Articular chondrocyte of knee joint (primary cell): Measurements from ENCODE around the gene KRTAP4-8. TPM values are rescaled to one million over a fixed set of nuclear protein-coding genes. Genes with fewer than 3 reads are reported as not detected.

Experiments used
- total RNA-seq: library from RNA; depleted of rRNA; stranded (reverse); fragments of >200 nt; gene quantifications from 2 replicates; pipeline ENCODE4 v1.2.3, GENCODE V29; 2012

The KRTAP4-8 gene
- not detected in 2 replicates for total RNA-seq

GRCh38 chr17:41098042-41098441 is at the start of gene KRTAP4-8:
Gene KRTAP4-8 (minus strand): TSS chr17:41098142. CDS start chr17:41098084, 58 bp downstream.

GRCh38 chr17:41140360-41141131 is 42.6 kb upstream of the KRTAP4-8 start, which contains the start of gene KRTAP4-6:
Gene KRTAP4-6 (minus strand): TSS chr17:41140544. CDS start chr17:41140487, 57 bp downstream.

GRCh38 chr17:41123991-41124371 is 26.0 kb upstream of the KRTAP4-8 start, which contains the start of gene KRTAP4-12:
Gene KRTAP4-12 (minus strand): TSS chr17:41124182. CDS start chr17:41124122, 60 bp downstream.

GRCh38 chr17:41117846-41118386 is 20.0 kb upstream of the KRTAP4-8 start, which contains the start of gene KRTAP4-11:
Gene KRTAP4-11 (minus strand): TSS chr17:41118373. CDS start chr17:41118315, 58 bp downstream.

GRCh38 chr17:41105347-41105746 is 7.4 kb upstream of the KRTAP4-8 start, which contains the start of gene KRTAP4-9:
Gene KRTAP4-9 (plus strand): TSS chr17:41105389. CDS start chr17:41105389, 0 bp downstream.

DNA sequence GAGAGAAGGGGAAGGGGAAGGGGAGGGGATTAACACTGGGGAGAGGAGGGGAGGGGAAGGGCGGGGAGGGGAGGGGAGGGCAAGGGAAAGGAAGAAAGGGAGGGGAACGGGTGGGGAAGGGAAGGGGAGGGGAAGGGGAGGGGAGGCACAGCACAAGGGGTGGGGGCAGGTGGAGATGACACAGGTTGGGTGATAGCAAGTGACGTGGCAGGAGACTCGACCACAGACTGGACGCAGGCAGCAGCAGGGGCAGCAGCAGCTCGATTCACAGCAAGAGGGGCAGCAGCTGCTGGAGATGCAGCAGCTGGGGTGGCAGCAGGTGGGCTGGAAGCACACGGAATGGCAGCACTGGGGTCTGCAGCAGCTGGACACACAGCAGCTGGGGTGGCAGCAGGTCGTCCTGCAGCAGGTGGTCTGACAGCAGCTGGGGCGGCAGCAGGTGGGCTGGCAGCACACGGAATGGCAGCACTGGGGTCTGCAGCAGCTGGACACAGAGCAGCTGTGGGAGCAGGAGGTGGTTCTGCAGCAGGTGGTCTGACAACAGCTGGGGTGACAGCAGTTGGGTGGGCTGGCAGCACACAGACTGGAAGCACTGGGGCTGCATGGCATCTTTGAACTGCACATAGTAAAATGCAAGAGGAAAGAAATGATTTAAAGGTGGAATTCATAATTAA is 3.8 kb upstream of the KRTAP4-8 start, which contains the start of gene KRTAP4-16:
Gene KRTAP4-16 (minus strand): TSS at position 624 of the 674 bp plus-strand sequence. CDS start 0 bp downstream, at position 624.

DNA sequence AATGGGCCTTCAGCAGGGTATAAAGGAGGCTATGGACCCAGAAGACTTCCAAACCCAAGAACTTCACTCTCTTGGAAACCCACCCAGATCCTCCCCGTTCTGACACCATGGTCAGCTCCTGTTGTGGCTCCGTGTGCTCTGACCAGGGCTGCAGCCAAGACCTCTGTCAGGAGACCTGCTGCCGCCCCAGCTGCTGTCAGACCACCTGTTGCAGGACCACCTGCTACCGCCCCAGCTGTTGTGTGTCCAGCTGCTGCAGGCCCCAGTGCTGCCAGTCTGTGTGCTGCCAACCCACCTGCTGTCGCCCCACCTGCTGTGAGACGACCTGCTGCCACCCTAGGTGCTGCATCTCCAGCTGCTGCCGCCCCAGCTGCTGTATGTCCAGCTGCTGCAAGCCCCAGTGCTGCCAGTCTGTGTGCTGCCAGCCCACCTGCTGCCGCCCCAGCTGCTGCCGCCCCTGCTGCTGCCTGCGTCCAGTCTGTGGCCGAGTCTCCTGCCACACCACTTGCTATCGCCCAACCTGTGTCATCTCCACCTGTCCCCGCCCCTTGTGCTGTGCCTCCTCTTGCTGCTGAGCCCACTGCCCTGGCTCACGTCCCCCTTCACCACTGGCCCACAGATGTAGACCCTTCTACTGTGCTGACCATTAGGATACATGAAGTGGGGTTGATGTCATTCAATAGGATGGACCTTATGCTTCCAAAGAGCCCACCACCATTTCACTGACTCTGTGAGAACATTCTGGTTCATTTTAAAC is 13.7 kb downstream of the KRTAP4-8 start, which contains the start of gene KRTAP4-7:
Gene KRTAP4-7 (plus strand): TSS at position 51 of the 757 bp plus-strand sequence. CDS start 57 bp downstream, at position 108.

GRCh38 chr17:41065829-41066624 is 31.9 kb downstream of the KRTAP4-8 start, which contains the start of gene KRTAP2-4:
Gene KRTAP2-4 (minus strand): TSS chr17:41065879. CDS start chr17:41065845, 34 bp downstream.

DNA sequence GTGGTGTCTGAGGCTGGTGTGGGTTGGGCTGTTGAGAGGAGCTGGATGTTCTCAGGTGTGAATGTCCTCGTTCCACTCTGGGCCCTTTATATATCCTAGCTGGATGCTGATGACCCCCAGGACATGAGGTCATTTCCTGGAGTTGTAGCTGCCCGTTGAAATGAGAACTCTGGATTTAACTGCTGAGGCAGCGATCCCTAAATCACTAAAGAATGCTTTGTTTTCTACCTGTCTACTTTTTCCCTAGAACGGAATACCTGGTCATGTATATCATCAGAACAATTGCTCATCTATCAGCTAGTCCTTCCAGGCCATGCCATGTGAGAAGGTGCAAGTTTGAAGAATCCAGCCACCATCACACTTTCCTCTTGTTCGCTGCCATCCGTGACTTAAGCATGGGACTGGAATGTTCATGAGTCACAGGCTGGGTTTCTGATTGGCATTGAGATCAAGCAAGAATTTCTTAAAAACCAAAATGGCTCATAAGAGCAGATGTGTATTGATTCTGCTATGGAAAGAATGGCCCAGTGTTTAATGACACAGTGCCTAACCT is 37.8 kb downstream of the KRTAP4-8 start, which contains the start of gene KRTAP2-3:
Gene KRTAP2-3 (minus strand): TSS at position 63 of the 553 bp plus-strand sequence. CDS start 64 bp downstream, outside the sequence.

GRCh38 chr17:41055130-41055529 is 42.8 kb downstream of the KRTAP4-8 start, which contains the start of gene KRTAP2-2:
Gene KRTAP2-2 (minus strand): TSS chr17:41055230. CDS start chr17:41055211, 19 bp downstream.

Other genes with a start within 250 kb of the KRTAP4-8 start
- not detected in 2 replicates for gene KRT12, start 230.9 kb downstream of the KRTAP4-8 start, total RNA-seq
- gene KRT20, start 212.9 kb downstream of the KRTAP4-8 start, total RNA-seq: not detected in 2 replicates
- gene KRT23, start 160.5 kb downstream of the KRTAP4-8 start, total RNA-seq: 0.39 and 0.43 TPM in 2 replicates
- gene KRT39, start 131.2 kb downstream of the KRTAP4-8 start, total RNA-seq: not detected in 2 replicates
- not detected in 2 replicates for gene KRT40, start 113.8 kb downstream of the KRTAP4-8 start, total RNA-seq
- gene KRTAP3-3, start 104.0 kb downstream of the KRTAP4-8 start, total RNA-seq: not detected in 2 replicates
- not detected in 2 replicates for gene KRTAP3-2, start 98.2 kb downstream of the KRTAP4-8 start, total RNA-seq
- not detected in 2 replicates for gene KRTAP3-1, start 89.0 kb downstream of the KRTAP4-8 start, total RNA-seq
- 1.3 and 11.6 TPM in 2 replicates for gene KRTAP1-5, start 70.9 kb downstream of the KRTAP4-8 start, total RNA-seq
- gene KRTAP1-4, start 67.9 kb downstream of the KRTAP4-8 start, total RNA-seq: not detected in 2 replicates
- not detected in 2 replicates for gene KRTAP1-3, start 63.3 kb downstream of the KRTAP4-8 start, total RNA-seq
- not detected in 2 replicates for gene KRTAP1-1, start 56.7 kb downstream of the KRTAP4-8 start, total RNA-seq
- not detected in 2 replicates for gene KRTAP2-1, start 50.8 kb downstream of the KRTAP4-8 start, total RNA-seq
- gene KRTAP2-2, start 42.9 kb downstream of the KRTAP4-8 start, total RNA-seq: not detected in 2 replicates
- 0.26 and 1.1 TPM in 2 replicates for gene KRTAP2-3, start 38.0 kb downstream of the KRTAP4-8 start, total RNA-seq
- not detected in 2 replicates for gene KRTAP2-4, start 32.3 kb downstream of the KRTAP4-8 start, total RNA-seq
- not detected in 2 replicates for gene KRTAP4-7, start 14.0 kb downstream of the KRTAP4-8 start, total RNA-seq
- gene KRTAP4-16, start 4.1 kb upstream of the KRTAP4-8 start, total RNA-seq: not detected in 2 replicates
- gene KRTAP4-9, start 7.2 kb upstream of the KRTAP4-8 start, total RNA-seq: not detected in 2 replicates
- not detected in 2 replicates for gene KRTAP4-11, start 20.2 kb upstream of the KRTAP4-8 start, total RNA-seq
- gene KRTAP4-12, start 26.0 kb upstream of the KRTAP4-8 start, total RNA-seq: not detected in 2 replicates
- gene KRTAP4-6, start 42.4 kb upstream of the KRTAP4-8 start, total RNA-seq: not detected in 2 replicates
- gene KRTAP4-5, start 51.7 kb upstream of the KRTAP4-8 start, total RNA-seq: not detected in 2 replicates
- gene KRTAP4-4, start 62.6 kb upstream of the KRTAP4-8 start, total RNA-seq: not detected in 2 replicates
- not detected in 2 replicates for gene KRTAP4-3, start 70.1 kb upstream of the KRTAP4-8 start, total RNA-seq
- not detected in 2 replicates for gene KRTAP4-2, start 80.1 kb upstream of the KRTAP4-8 start, total RNA-seq
- not detected in 2 replicates for gene KRTAP4-1, start 86.8 kb upstream of the KRTAP4-8 start, total RNA-seq
- gene KRTAP9-1, start 91.7 kb upstream of the KRTAP4-8 start, total RNA-seq: not detected in 2 replicates
- not detected in 2 replicates for gene KRTAP9-2, start 128.5 kb upstream of the KRTAP4-8 start, total RNA-seq
- not detected in 2 replicates for gene KRTAP9-3, start 134.3 kb upstream of the KRTAP4-8 start, total RNA-seq
- not detected in 2 replicates for gene KRTAP9-8, start 139.9 kb upstream of the KRTAP4-8 start, total RNA-seq
- gene KRTAP9-4, start 151.5 kb upstream of the KRTAP4-8 start, total RNA-seq: not detected in 2 replicates
- not detected in 2 replicates for gene KRTAP9-9, start 157.2 kb upstream of the KRTAP4-8 start, total RNA-seq
- gene KRTAP9-6, start 167.2 kb upstream of the KRTAP4-8 start, total RNA-seq: not detected in 2 replicates
- gene KRTAP9-7, start 177.6 kb upstream of the KRTAP4-8 start, total RNA-seq: not detected in 2 replicates
- not detected in 2 replicates for gene KRTAP29-1, start 204.7 kb upstream of the KRTAP4-8 start, total RNA-seq
- gene KRTAP16-1, start 211.2 kb upstream of the KRTAP4-8 start, total RNA-seq: not detected in 2 replicates
- not detected in 2 replicates for gene KRTAP17-1, start 217.6 kb upstream of the KRTAP4-8 start, total RNA-seq